ENCODE data around the gene ARID5B.

ARID5B gene

DNA sequence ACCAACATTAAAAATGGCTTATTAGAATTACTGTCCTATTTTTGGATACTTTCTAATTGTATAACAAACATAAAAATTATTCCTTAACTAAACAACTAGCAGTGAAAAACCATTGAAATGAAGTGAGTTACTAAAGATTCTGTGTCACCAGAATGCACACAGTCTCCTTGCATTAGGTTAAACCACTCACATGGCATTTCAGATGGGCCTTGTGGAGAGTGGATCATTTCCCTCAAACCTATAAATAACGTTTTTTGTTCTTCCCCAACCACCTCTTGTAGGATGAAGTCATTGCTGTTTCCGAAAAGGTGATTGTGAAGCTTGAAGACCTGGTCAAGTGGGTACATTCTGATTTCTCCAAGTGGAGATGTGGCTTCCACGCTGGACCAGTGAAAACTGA lies 38.4 kb downstream of the ARID5B start:
- no peak for DNase-seq

- DNase-seq: no peak
These were observed 39.7 kb downstream of the ARID5B start for GRCh38 chr10:61941202-61941681.

DNA sequence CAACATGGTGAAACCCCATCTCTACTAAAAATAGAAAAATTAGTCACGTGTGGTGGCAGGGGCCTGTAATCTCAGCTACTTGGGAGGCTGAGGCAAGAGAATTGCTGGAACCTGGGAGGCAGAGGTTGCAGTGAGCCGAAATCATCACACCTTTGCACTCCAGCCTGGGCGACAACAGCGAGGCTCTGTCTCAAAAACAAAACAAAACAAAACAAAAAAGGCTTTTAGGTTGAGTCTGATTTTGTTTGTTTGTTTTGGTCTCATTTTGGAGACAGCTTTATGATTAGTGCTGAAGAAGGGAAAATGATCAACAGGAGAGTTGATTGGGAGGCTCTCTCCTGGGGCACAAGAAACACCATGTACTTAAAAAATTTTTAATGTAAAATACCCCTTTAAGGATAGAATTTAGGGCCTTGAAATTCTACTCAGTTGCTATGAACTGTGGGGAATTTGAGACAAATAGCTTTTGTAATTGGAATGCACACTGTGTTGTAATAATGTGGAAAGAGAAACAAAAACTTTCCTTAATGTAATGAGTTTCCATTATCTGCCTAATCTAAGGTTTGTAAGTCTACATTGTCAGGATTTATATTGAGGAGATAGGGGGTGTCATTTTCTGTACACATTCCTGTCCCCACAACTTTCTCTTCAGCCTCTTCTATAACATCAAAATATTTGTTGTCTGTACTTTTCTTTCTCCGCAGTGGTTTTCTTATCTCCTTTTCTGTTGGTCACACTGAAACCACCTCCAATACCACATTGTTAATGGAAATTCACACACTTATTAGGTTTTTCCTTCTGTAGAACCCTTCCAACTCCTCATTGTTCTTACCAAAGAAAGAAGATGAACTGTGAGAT lies 41.3 kb downstream of the ARID5B start:
- no peak for DNase-seq

- DNase-seq: no peak
These were observed 42.3 kb downstream of the ARID5B start for GRCh38 chr10:61943674-61944378.

- DNase-seq: no peak
These were observed 43.1 kb downstream of the ARID5B start for GRCh38 chr10:61944410-61945147.

- DNase-seq: no peak
These were observed 48.2 kb downstream of the ARID5B start for GRCh38 chr10:61949687-61950086.

DNA sequence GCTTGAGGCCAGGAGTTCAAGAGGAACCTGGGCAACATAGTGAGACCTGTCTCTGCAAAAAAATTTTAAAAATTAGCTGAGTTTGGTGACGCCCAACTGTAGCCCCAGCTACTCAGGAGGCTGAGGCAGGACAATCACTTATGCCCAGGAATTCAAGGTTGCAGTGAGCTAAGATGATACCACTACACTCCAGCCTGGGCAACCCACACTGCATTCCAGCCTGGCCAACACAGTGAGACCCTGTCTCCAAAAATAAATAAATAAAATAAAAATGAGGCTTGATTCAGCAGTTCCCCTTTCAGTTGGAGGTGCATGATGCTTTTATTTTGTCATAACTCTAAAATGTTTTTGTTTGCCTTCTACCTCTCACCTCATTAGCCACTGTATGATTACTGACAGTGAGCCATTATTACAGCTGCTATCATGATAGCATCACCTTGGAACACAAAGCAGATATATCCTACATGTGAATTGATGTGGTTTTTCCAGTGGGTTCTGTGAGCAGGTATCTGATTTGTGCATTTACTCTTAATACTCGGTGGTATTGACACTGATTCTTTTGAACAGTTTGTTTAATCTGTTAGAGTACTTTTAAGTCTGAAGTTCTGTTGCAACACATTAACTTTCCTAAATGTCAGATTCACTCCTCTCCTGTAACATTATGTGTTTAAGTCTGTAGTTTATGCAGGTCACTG lies 49.1 kb downstream of the ARID5B start:
- no peak for DNase-seq

DNA sequence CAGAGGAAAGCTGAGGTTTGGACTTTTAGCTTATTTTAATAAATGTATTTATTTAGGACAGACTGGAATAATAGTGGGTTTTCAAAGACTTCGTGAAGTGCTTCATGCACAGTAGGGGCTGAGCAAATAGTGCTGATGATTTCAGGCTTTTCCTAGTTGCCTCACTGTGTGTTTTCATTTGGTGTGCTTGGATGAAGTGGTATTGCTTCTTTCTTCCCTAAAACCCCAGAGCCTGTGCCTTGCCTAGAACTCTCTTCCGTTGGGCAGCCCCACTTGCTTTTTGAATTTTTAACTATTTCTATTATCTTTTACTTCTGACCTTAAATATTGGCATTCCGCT lies 49.6 kb downstream of the ARID5B start:
- no peak for DNase-seq

- no peak for DNase-seq
These were observed 50.7 kb downstream of the ARID5B start for GRCh38 chr10:61952028-61952674.

DNA sequence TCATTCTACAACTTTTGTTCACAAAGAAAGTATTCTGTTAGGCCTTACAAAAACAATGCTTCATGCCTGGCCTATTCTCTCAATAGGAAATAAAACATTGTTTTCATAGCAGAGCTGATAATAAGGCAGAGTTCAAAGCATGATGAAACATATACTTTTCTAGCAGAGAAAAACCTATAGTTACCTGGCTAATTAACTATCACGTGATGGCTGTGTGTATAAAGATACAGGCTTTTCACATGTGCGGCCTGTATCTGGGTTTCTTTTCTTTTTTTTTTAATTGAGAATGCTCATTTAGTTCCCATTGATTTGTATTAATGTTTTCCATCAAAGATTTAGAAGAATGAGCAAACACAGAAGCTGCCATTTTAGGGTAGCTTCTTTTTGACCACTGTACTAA lies 51.7 kb downstream of the ARID5B start:
- DNase-seq: no peak

DNA sequence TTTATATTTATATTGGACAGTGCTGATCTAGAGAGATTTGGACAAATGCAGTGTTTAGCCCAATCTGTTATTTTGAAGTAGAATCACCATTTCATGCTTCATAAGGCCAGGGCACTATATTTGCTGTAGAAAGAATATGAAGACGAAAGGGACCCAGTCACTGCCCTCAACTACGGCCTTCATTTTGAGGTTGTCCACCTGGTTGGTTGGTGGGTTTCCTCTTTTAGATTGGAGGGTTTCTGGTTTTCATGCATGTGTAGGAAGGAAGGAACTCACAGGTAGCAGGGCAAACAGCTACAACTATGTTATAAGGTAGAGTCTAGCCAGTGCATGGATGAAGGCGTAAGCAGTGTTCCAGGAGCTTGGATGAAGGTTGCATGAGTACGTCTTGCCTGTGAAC lies 56.3 kb downstream of the ARID5B start:
- DNase-seq: no peak

- DNase-seq: no peak
These were observed 56.8 kb downstream of the ARID5B start for GRCh38 chr10:61958311-61958710.

- no peak for DNase-seq
These were observed 57.3 kb downstream of the ARID5B start for GRCh38 chr10:61958805-61959204.

DNA sequence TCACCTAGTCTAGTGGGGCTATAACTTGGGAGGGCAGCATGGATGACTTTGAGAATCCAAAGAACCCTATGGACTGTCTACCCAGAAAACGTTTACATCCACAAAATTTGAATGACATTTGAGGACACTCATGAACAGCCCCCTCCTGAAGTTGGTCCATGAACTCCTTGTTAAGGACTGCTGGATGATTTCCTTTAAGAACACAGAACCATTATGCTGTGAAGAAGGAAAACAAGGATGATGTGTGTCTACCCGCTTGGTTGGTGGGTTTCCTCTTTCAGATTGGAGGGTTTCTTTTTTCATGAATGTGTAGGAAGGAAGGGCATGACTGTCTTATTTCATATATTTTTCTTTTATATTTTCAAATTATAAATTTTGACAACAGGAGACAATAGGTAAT lies 58.3 kb downstream of the ARID5B start:
- DNase-seq: no peak

- DNase-seq: no peak
These were observed 59.1 kb downstream of the ARID5B start for GRCh38 chr10:61960396-61961120.

- no peak for DNase-seq
These were observed 59.8 kb downstream of the ARID5B start for GRCh38 chr10:61961278-61961677.

- no peak for DNase-seq
These were observed 61.5 kb downstream of the ARID5B start for GRCh38 chr10:61962971-61963370.

DNA sequence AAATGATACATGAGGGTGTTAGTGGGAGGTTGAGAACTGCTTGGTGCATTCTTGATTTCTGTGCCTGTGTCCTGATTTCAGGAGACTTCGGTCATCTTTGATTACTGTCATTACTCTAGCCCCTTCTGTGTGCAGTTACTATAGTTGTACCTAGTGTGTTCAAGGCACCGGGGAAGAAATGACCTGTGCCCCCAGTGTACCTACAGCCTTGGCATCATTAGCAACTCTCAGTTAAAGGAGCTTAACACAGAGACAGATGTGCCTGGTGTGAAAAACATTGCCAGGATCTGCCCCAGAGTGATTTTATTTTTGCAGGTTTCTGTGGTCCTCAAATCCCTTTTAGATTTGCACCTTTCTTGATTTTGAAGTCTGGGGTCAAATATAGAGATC lies 62.2 kb downstream of the ARID5B start:
- no peak for DNase-seq

- no peak for DNase-seq
These were observed 62.7 kb downstream of the ARID5B start for GRCh38 chr10:61964059-61964709.

DNA sequence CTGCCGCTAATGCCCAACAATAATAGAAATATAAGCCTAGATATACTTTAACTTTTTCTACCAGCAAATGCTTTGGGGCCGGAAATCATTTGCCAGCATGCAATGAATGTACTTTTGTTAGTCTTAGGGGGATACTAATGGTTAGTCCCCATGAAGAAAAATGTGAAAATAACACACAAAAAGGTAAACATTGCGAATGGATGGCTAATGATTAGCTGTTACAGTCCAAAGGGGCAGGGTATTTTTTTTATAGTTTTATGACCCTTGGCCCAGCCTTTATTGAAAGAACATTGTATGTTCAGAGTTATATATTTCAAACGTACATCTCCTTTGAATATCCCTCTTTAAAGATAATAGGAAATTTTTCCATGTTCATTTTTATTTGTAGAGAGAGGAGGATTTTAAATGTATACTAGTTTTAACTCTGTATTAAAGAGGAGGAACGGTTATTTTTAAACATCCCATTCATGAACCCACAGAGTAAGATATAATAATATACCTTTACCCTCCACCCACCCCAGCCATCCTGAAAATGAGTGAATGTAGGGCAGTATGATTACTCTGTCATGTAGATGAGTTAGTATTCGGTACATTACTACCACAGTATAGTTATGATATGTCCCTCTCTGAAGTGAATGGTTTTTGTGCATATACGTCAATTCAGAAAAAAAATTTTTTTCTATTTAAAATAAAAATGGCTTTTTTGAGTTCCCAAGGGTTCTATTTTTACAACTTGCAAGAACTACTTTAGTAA lies 63.6 kb downstream of the ARID5B start:
- no peak for DNase-seq
